ENCODE measurements around the gene ZMYND8. TPM values are rescaled to one million over a fixed set of nuclear protein-coding genes. Genes with fewer than 3 reads are reported as not detected.

Gene ZMYND8
- total RNA-seq, 1 experiment from 2014 or later, result 50.7 TPM

- in situ Hi-C loops (cut with HindIII; ENCODE audit: low pct_unique_long_range_greater_than_20kb, low sequenced_read_pairs) (no loop called here), intact Hi-C loops (cut with micrococcal nuclease; ENCODE audit: unreplicated experiment) (no loop called here)
- TF ChIP-seq SIN3A (IDR thresholded peaks at IDR 0.05; ENCODE audit: borderline replicate concordance, insufficient read depth, low read depth, low read length), result no peak
- no peak for TF ChIP-seq CTCF (IDR thresholded peaks at IDR 0.05)
- no peak for TF ChIP-seq REST (IDR thresholded peaks at IDR 0.05; ENCODE audit: insufficient read depth in 1 of 2, low read depth in 2 of 2, low read length in 1 of 2)
- no peak for TF ChIP-seq TCF7L2 (IDR thresholded peaks at IDR 0.05; ENCODE audit: low read depth, low read length)
- no peak for TF ChIP-seq POLR2AphosphoS5 (IDR thresholded peaks at IDR 0.05; ENCODE audit: low read depth, low read length)
- Histone ChIP-seq H3K9me3 (ENCODE audit: control insufficient read depth, insufficient read depth, low read depth, low read length) (no peaks in the 10 kb centered on the region), H3K27ac (ENCODE audit: low read length) (peak overlapping the region; percentile 100), H3K4me3 (ENCODE audit: low read depth in 2 of 2, low read length in 2 of 2) (peak overlapping the region; percentile 16 to 28), H3K27me3 (ENCODE audit: control insufficient read depth, insufficient read depth, low read length) (no peaks in the 10 kb centered on the region), H3K36me3 (ENCODE audit: control insufficient read depth, insufficient read depth, low read length) (peaks cover 2% of the 10 kb centered on the region; the same call in 1 of the 2 replicates), H3K4me1 (ENCODE audit: control insufficient read depth, insufficient read depth, low read length) (peaks cover 100% of the 10 kb centered on the region)
- CTCF ChIA-PET, result interaction anchor here (0.7 to 1.5 kb wide), 2 partner anchors 32 to 78 kb away, joined by 5 to 6 read pairs; no protein-coding TSS in a partner anchor
- POLR2A ChIA-PET, result interaction anchor here (0.7 kb wide), 1 partner anchor 1103 kb away, joined by 3 read pairs; no protein-coding TSS in a partner anchor
- peak; percentile 8 for ATAC-seq
- DNase-seq (ENCODE audit: low read depth, low spot score), result no peak
- BruUV-seq (replicated peaks), result no TSS peak
These were observed 4.7 kb downstream of the ZMYND8 start for GRCh38 chr20:47351643-47352331.

- H3K27me3 ChIP-seq (ENCODE audit: control insufficient read depth, insufficient read depth, low read length), result no peaks in the 10 kb centered on the region
- peak overlapping the region; percentile 100 for H3K27ac ChIP-seq (ENCODE audit: low read length)
- in situ Hi-C loops (cut with HindIII; ENCODE audit: low pct_unique_long_range_greater_than_20kb, low sequenced_read_pairs) (no loop called here), intact Hi-C loops (cut with micrococcal nuclease; ENCODE audit: unreplicated experiment) (no loop called here)
- POLR2A ChIA-PET, result interaction anchor here (0.7 kb wide), 1 partner anchor 1102 kb away, joined by 3 read pairs; no protein-coding TSS in a partner anchor
- CTCF ChIA-PET, result interaction anchor here (0.7 to 1.5 kb wide), 2 partner anchors 33 to 77 kb away, joined by 5 to 6 read pairs; no protein-coding TSS in a partner anchor
- peak overlapping the region; percentile 16 to 28 for H3K4me3 ChIP-seq (ENCODE audit: low read depth in 2 of 2, low read length in 2 of 2)
- ATAC-seq (no peak), DNase-seq (ENCODE audit: low read depth, low spot score) (no peak)
- no peak for TF ChIP-seq CTCF (IDR thresholded peaks at IDR 0.05)
- TF ChIP-seq POLR2AphosphoS5 (IDR thresholded peaks at IDR 0.05; ENCODE audit: low read depth, low read length), result no peak
- no peak for TF ChIP-seq REST (IDR thresholded peaks at IDR 0.05; ENCODE audit: insufficient read depth in 1 of 2, low read depth in 2 of 2, low read length in 1 of 2)
- no peak for TF ChIP-seq SIN3A (IDR thresholded peaks at IDR 0.05; ENCODE audit: borderline replicate concordance, insufficient read depth, low read depth, low read length)
- no peak for TF ChIP-seq TCF7L2 (IDR thresholded peaks at IDR 0.05; ENCODE audit: low read depth, low read length)
- TSS peak; percentile 3 for BruUV-seq (replicated peaks)
- H3K36me3 ChIP-seq (ENCODE audit: control insufficient read depth, insufficient read depth, low read length), result peaks cover 2% of the 10 kb centered on the region; the same call in 1 of the 2 replicates
- peaks cover 97% of the 10 kb centered on the region for H3K4me1 ChIP-seq (ENCODE audit: control insufficient read depth, insufficient read depth, low read length)
- no peaks in the 10 kb centered on the region for H3K9me3 ChIP-seq (ENCODE audit: control insufficient read depth, insufficient read depth, low read depth, low read length)
These were observed 5.6 kb downstream of the ZMYND8 start for GRCh38 chr20:47350691-47351545.

Data from Panc1 (cell line).